Neural progenitor cell (in vitro differentiated cells): ENCODE results near the gene HOXC9. TPM values are rescaled to one million over a fixed set of nuclear protein-coding genes. Genes with fewer than 3 reads are reported as not detected.

Experiments used
- DNase-seq: peaks from one replicate; pipeline ENCODE4 v3.0.0-alpha.2; 2016; ENCODE audit warnings: low spot score
- H2AFZ ChIP-seq: fragments of 200-600 bp; sonication (generic); replicated peaks from 2 replicates; pipeline ENCODE4 v1.6.1; 2016; ENCODE audit warnings: antibody characterized with exemption
- H3F3A ChIP-seq: fragments of 200-600 bp; sonication (generic); 2 replicates; pipeline ENCODE4 v1.6.1; 2016; ENCODE audit warnings: antibody characterized with exemption, low read depth
- H3K27ac ChIP-seq: fragments of 200-600 bp; sonication (generic); 2 replicates; pipeline ENCODE4 v1.5.1; 2016; ENCODE audit warnings: mild to moderate bottlenecking
- H3K27me3 ChIP-seq: fragments of 200-600 bp; sonication (generic); 2 replicates; pipeline ENCODE4 v1.6.1; 2016; ENCODE audit warnings: mild to moderate bottlenecking, moderate library complexity
- H3K36me3 ChIP-seq: fragments of 200-600 bp; sonication (generic); 2 replicates; pipeline ENCODE4 v1.5.1; 2016
- H3K4me1 ChIP-seq: fragments of 200-600 bp; sonication (generic); 2 replicates; pipeline ENCODE4 v1.6.1; 2016; ENCODE audit warnings: mixed run types
- H3K4me2 ChIP-seq: fragments of 200-600 bp; sonication (generic); 2 replicates; pipeline ENCODE4 v1.6.1; 2016
- H3K4me3 ChIP-seq: fragments of 200-600 bp; sonication (generic); 2 replicates; pipeline ENCODE4 v1.5.1; 2016
- H3K79me2 ChIP-seq: fragments of 200-600 bp; sonication (generic); 2 replicates; pipeline ENCODE4 v1.6.1; 2016; ENCODE audit warnings: low read depth
- H3K9ac ChIP-seq: fragments of 200-600 bp; sonication (generic); 2 replicates; pipeline ENCODE4 v1.6.1; 2016
- H3K9me3 ChIP-seq: fragments of 200-600 bp; sonication (generic); 2 replicates; pipeline ENCODE4 v1.5.1; 2016; ENCODE audit warnings: low read depth
- H4K20me1 ChIP-seq: fragments of 200-600 bp; sonication (generic); 2 replicates; pipeline ENCODE4 v1.6.1; 2016; ENCODE audit warnings: low read depth
- H3K27ac Mint-ChIP-seq: 3 replicates; pipeline ENCODE4 v1.8.0; 2021; ENCODE audit warnings: mixed read lengths
- H3K27me3 Mint-ChIP-seq: 2 replicates; pipeline ENCODE4 v1.8.0; 2022; ENCODE audit warnings: low read depth, mild to moderate bottlenecking, inconsistent platforms, moderate library complexity, mixed read lengths; ENCODE audit not compliant: insufficient read depth
- H3K36me3 Mint-ChIP-seq: 3 replicates; pipeline ENCODE4 v1.8.0; 2021; ENCODE audit warnings: mixed read lengths
- H3K4me1 Mint-ChIP-seq: 3 replicates; pipeline ENCODE4 v1.8.0; 2021; ENCODE audit warnings: mixed read lengths
- H3K4me3 Mint-ChIP-seq: 3 replicates; pipeline ENCODE4 v1.8.0; 2021; ENCODE audit warnings: mild to moderate bottlenecking, moderate library complexity, mixed read lengths
- H3K9me3 Mint-ChIP-seq: 3 replicates; pipeline ENCODE4 v1.8.0; 2020; ENCODE audit warnings: mixed read lengths
- EZH2 ChIP-seq: fragments of 200-600 bp; sonication (generic); IDR thresholded peaks from 2 replicates; pipeline ENCODE4 v1.6.1; 2017; ENCODE audit warnings: antibody characterized with exemption, mild to moderate bottlenecking, moderate library complexity
- EZH2phosphoT487 ChIP-seq: fragments of 200-600 bp; sonication (generic); IDR thresholded peaks from 2 replicates; pipeline ENCODE4 v1.6.1; 2017; ENCODE audit warnings: antibody characterized with exemption
- total RNA-seq: library from RNA; depleted of rRNA; stranded (reverse); fragments of >200 nt; gene quantifications from 2 replicates; pipeline ENCODE4 v1.2.3, GENCODE V29; 2015; ENCODE audit warnings: low replicate concordance
- TF ChIP-seq, protein P1 (sequence below): fragments of 200-600 bp; sonication (generic); IDR thresholded peaks from 2 replicates; pipeline ENCODE4 v1.5.1; 2017; ENCODE audit warnings: antibody characterized with exemption, mild to moderate bottlenecking

HOXC9 gene
- total RNA-seq, 1 donor from 2014 or later: not detected

DNA sequence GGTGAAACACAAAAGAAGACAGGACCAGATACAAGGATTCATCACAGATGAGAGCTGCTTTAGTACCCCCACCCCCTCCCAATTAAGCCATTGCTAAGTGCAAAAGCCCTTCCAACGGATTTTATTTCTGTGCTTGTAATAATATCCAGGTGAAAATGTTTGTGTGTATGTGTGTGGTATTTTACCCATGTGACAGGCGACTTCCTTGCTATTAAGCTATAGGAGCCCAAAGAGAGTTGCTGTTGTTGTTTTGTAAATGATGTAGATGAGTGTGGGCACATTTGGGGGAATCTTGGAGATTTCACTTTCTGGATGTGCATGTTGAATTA, 50.5 kb downstream of the HOXC9 start:
- no peak overlapping the region for H3K9ac ChIP-seq
- H3K27me3 ChIP-seq: peaks cover 100% of the 10 kb centered on the region
- peaks cover 1% of the 10 kb centered on the region for H3K4me1 ChIP-seq
- no peak overlapping the region for H2AFZ ChIP-seq
- Mint-ChIP-seq H3K9me3 (peaks cover 5% of the 10 kb centered on the region), H3K36me3 (no peaks in the 10 kb centered on the region), H3K27ac (no peak overlapping the region), H3K4me3 (no peak overlapping the region), H3K27me3 (peaks cover 90% of the 10 kb centered on the region), H3K4me1 (no peaks in the 10 kb centered on the region)
- no peak overlapping the region for H3K4me2 ChIP-seq
- H3K27ac ChIP-seq: no peak overlapping the region
- H4K20me1 ChIP-seq: peaks cover 90% of the 10 kb centered on the region
- H3K36me3 ChIP-seq: no peaks in the 10 kb centered on the region
- no peaks in the 10 kb centered on the region for H3K9me3 ChIP-seq
- peak; percentile 2 for DNase-seq
- H3K79me2 ChIP-seq: no peaks in the 10 kb centered on the region
- TF ChIP-seq, protein P1, sequence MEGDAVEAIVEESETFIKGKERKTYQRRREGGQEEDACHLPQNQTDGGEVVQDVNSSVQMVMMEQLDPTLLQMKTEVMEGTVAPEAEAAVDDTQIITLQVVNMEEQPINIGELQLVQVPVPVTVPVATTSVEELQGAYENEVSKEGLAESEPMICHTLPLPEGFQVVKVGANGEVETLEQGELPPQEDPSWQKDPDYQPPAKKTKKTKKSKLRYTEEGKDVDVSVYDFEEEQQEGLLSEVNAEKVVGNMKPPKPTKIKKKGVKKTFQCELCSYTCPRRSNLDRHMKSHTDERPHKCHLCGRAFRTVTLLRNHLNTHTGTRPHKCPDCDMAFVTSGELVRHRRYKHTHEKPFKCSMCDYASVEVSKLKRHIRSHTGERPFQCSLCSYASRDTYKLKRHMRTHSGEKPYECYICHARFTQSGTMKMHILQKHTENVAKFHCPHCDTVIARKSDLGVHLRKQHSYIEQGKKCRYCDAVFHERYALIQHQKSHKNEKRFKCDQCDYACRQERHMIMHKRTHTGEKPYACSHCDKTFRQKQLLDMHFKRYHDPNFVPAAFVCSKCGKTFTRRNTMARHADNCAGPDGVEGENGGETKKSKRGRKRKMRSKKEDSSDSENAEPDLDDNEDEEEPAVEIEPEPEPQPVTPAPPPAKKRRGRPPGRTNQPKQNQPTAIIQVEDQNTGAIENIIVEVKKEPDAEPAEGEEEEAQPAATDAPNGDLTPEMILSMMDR: no peak
- TF ChIP-seq EZH2phosphoT487: peak; percentile 57
- TF ChIP-seq EZH2: no peak
- no peaks in the 10 kb centered on the region for H3F3A ChIP-seq
- no peak overlapping the region for H3K4me3 ChIP-seq

DNA sequence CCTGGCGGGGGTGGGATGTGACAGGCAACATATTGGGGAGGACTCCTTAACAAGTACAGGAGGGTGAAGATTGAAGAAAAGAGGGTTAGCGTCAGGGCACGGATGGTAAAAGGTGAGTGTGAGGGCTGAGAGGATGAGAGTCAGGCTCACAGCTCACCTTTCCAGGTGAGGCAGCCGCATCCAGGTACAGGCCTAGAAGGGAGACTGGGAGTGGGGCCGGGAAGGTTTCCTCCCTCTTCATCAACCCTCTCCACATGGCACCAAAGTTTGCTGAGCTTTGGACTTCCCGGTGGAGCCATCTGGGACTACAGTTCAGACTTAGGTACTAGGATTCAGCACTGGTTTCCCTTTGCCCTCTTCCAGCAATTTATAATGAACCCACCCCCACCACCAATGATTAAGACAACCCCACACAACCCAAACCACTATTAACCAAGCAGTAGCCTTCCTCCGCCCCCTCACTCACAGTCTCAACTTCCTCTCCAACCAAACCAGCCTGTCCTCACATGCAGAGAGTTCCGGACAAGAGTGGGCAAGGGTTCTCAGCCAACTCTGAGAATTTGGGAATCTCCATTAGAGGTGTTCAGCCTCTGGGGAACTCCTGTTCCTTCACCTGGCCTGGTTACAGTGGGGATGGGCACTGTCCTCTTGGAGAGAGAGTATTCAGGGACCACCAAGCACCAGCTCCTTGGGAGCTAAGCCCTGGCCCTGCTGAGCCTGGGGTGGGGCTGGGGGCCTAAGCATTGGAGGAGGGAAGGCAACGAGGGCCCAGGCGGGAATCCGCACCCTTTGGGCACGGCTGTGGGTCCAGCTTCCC, 51.3 kb downstream of the HOXC9 start:
- Mint-ChIP-seq H3K27me3 (peaks cover 90% of the 10 kb centered on the region), H3K4me3 (no peak overlapping the region), H3K27ac (no peak overlapping the region), H3K4me1 (no peaks in the 10 kb centered on the region), H3K9me3 (peaks cover 5% of the 10 kb centered on the region), H3K36me3 (no peaks in the 10 kb centered on the region)
- H3K9me3 ChIP-seq: no peaks in the 10 kb centered on the region
- H3K36me3 ChIP-seq: no peaks in the 10 kb centered on the region
- H3K4me3 ChIP-seq: no peak overlapping the region
- H4K20me1 ChIP-seq: peaks cover 86% of the 10 kb centered on the region
- H3K9ac ChIP-seq: no peak overlapping the region
- no peak overlapping the region for H2AFZ ChIP-seq
- no peak overlapping the region for H3K27ac ChIP-seq
- peaks cover 100% of the 10 kb centered on the region for H3K27me3 ChIP-seq
- H3K4me2 ChIP-seq: no peak overlapping the region
- no peak for TF ChIP-seq EZH2
- TF ChIP-seq, protein P1: no peak
- H3K79me2 ChIP-seq: no peaks in the 10 kb centered on the region
- H3F3A ChIP-seq: no peaks in the 10 kb centered on the region
- no peak for DNase-seq
- H3K4me1 ChIP-seq: peaks cover 7% of the 10 kb centered on the region

DNA sequence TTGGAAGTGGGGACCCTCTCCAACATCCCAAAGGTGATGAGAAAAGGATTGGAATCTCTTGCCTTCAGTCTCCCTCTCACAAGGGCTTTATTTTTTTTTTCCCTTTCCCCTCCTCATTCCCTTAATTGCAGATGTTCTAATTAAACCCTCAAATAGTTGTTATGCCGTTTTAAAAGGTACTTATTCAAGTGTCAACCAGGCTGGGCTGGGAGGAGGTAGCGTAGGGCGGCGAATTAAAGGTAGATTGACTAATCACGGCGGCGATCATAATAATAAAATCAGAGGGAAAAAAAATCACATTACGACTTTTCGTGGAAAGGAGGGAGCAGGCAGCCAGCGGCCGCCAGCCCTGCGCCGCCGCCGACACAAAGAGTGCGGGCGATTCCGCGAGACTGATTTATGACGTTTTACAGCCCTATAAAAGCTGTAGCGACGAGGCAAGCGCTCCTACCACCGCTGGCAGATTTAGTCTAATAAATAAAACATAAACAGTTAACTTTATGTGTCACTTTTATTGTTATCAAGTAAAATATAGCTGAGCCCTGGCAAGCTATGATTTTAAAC, 52.0 kb downstream of the HOXC9 start:
- no peak for DNase-seq
- H3K79me2 ChIP-seq: no peaks in the 10 kb centered on the region
- H3K4me3 Mint-ChIP-seq: no peak overlapping the region
- no peak overlapping the region for H3K27ac Mint-ChIP-seq
- no peaks in the 10 kb centered on the region for H3K9me3 ChIP-seq
- H3K27me3 Mint-ChIP-seq: peaks cover 91% of the 10 kb centered on the region
- H3K4me1 ChIP-seq: peaks cover 7% of the 10 kb centered on the region
- H3K4me2 ChIP-seq: no peak overlapping the region
- H4K20me1 ChIP-seq: peaks cover 82% of the 10 kb centered on the region
- TF ChIP-seq, protein P1: no peak
- TF ChIP-seq EZH2phosphoT487 (peak; percentile 90), EZH2 (peak; percentile 99)
- peaks cover 100% of the 10 kb centered on the region for H3K27me3 ChIP-seq
- H3K4me1 Mint-ChIP-seq: no peaks in the 10 kb centered on the region
- H3K9ac ChIP-seq: no peak overlapping the region
- H3K27ac ChIP-seq: no peak overlapping the region
- H3K36me3 Mint-ChIP-seq: no peaks in the 10 kb centered on the region
- H3K9me3 Mint-ChIP-seq: peaks cover 7% of the 10 kb centered on the region
- H3K4me3 ChIP-seq: no peak overlapping the region
- no peaks in the 10 kb centered on the region for H3F3A ChIP-seq
- no peaks in the 10 kb centered on the region for H3K36me3 ChIP-seq
- H2AFZ ChIP-seq: no peak overlapping the region
